ENCODE results near the gene MYBPHL. TPM values are rescaled to one million over a fixed set of nuclear protein-coding genes. Genes with fewer than 3 reads are reported as not detected.
A peak's percentile ranks its signal among the peaks of the same experiment; 100 is the strongest.
"Not testable (repeated sequence)": the region's sequence is repeated elsewhere in the genome, so short reads cannot be mapped to it uniquely, and the experiment has no call there.

The MYBPHL gene
- total RNA-seq, 4 donors from 2014 or later: not detected

GRCh38 chr1:109293026-109293425 lies 13.8 kb downstream of the MYBPHL start:
- no peak for DNase-seq
- Histone ChIP-seq H3K36me3 (no peaks in the 10 kb centered on the region), H3K4me1 (no peaks in the 10 kb centered on the region), H3K27me3 (no peaks in the 10 kb centered on the region), H3K4me3 (no peak overlapping the region), H3K9me3 (no peaks in the 10 kb centered on the region), H3K27ac (no peak overlapping the region)
- TF ChIP-seq POLR2A (IDR thresholded peaks at IDR 0.05) (no peak), CTCF (IDR thresholded peaks at IDR 0.05) (no peak)

- no peaks in the 10 kb centered on the region for H3K9me3 ChIP-seq
- no peak overlapping the region for H3K27ac ChIP-seq
- no peak overlapping the region for H3K4me3 ChIP-seq
- no peaks in the 10 kb centered on the region for H3K4me1 ChIP-seq
- H3K27me3 ChIP-seq: no peaks in the 10 kb centered on the region
- TF ChIP-seq CTCF (IDR thresholded peaks at IDR 0.05) (no peak), POLR2A (IDR thresholded peaks at IDR 0.05) (no peak)
- DNase-seq: no peak
- H3K36me3 ChIP-seq: no peaks in the 10 kb centered on the region
These were observed 14.4 kb downstream of the MYBPHL start for GRCh38 chr1:109292364-109292763.

- no peaks in the 10 kb centered on the region for H3K4me1 ChIP-seq
- no peak overlapping the region for H3K27ac ChIP-seq
- no peaks in the 10 kb centered on the region for H3K27me3 ChIP-seq
- H3K36me3 ChIP-seq: no peaks in the 10 kb centered on the region
- TF ChIP-seq POLR2A (IDR thresholded peaks at IDR 0.05) (no peak), CTCF (IDR thresholded peaks at IDR 0.05) (no peak)
- H3K9me3 ChIP-seq: no peaks in the 10 kb centered on the region
- no peak overlapping the region for H3K4me3 ChIP-seq
- DNase-seq: no peak
These were observed 15.8 kb downstream of the MYBPHL start for GRCh38 chr1:109290998-109291397.

GRCh38 chr1:109290137-109290536 lies 16.7 kb downstream of the MYBPHL start:
- Histone ChIP-seq H3K36me3 (no peaks in the 10 kb centered on the region), H3K27me3 (no peaks in the 10 kb centered on the region), H3K27ac (no peak overlapping the region), H3K9me3 (no peaks in the 10 kb centered on the region), H3K4me1 (no peaks in the 10 kb centered on the region), H3K4me3 (no peak overlapping the region)
- no peak for DNase-seq
- TF ChIP-seq CTCF (IDR thresholded peaks at IDR 0.05) (no peak), POLR2A (IDR thresholded peaks at IDR 0.05) (no peak)

GRCh38 chr1:109286762-109287161 lies 20.0 kb downstream of the MYBPHL start:
- DNase-seq, H3K9me3 ChIP-seq, H3K27me3 ChIP-seq, H3K36me3 ChIP-seq, H3K27ac ChIP-seq, H3K4me3 ChIP-seq: not testable (repeated sequence)
- H3K4me1 ChIP-seq: peaks cover 0 to 11% (median 4%) of the 10 kb centered on the region in 4 donors

- Histone ChIP-seq H3K4me3 (peak overlapping the region; percentile 59 to 75 (median 61)), H3K36me3 (no peaks in the 10 kb centered on the region), H3K27me3 (no peaks in the 10 kb centered on the region), H3K9me3 (no peaks in the 10 kb centered on the region), H3K4me1 (peaks cover 0 to 13% (median 4%) of the 10 kb centered on the region in 4 donors), H3K27ac (peak overlapping the region; percentile 73 to 85 (median 84))
- DNase-seq: no peak
- TF ChIP-seq CTCF (IDR thresholded peaks at IDR 0.05) (no peak), POLR2A (IDR thresholded peaks at IDR 0.05) (no peak)
These were observed 22.8 kb downstream of the MYBPHL start for GRCh38 chr1:109283748-109284600.
